NOMO-1 treated with dmso at 0.1 percent for 144 hours (cell line): ENCODE results near the gene SLC17A5.
"Not testable (repeated sequence)": the region's sequence is repeated elsewhere in the genome, so short reads cannot be mapped to it uniquely, and the experiment has no call there.

ENCODE experiments used
- DNase-seq: peaks from one replicate; lab custom pipeline; 2025; ENCODE audit not compliant: unreplicated experiment; lab: John Stamatoyannopoulos, UW

The SLC17A5 gene

DNA sequence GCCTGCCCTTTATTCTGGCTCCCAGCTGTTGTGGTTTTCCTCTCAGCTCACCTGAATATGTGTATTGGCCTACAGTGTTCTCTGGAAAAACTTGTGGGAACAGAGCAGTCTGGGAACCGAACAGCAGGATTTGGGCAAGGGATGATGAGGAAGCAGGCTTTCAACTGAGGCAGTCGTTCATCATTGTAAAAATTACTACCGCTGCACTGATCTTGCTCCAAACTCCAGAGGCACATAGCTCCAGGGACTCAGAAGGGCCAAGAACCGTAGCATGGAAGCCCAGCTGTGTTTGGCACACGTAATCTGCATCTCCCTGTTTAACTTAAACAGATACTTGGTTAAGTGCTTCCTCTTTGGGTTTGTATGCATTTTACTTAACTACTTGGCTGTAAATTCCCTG lies 84.7 kb downstream of the SLC17A5 start:
- no peak for DNase-seq

GRCh38 chr6:73566954-73567591 lies 86.7 kb downstream of the SLC17A5 start:
- peak; percentile 84 for DNase-seq

- not testable (repeated sequence) for DNase-seq
Measured at GRCh38 chr6:73566486-73566871, 87.3 kb downstream of the SLC17A5 start.

- DNase-seq: no peak
Measured at GRCh38 chr6:73565767-73566485, 87.9 kb downstream of the SLC17A5 start.

DNA sequence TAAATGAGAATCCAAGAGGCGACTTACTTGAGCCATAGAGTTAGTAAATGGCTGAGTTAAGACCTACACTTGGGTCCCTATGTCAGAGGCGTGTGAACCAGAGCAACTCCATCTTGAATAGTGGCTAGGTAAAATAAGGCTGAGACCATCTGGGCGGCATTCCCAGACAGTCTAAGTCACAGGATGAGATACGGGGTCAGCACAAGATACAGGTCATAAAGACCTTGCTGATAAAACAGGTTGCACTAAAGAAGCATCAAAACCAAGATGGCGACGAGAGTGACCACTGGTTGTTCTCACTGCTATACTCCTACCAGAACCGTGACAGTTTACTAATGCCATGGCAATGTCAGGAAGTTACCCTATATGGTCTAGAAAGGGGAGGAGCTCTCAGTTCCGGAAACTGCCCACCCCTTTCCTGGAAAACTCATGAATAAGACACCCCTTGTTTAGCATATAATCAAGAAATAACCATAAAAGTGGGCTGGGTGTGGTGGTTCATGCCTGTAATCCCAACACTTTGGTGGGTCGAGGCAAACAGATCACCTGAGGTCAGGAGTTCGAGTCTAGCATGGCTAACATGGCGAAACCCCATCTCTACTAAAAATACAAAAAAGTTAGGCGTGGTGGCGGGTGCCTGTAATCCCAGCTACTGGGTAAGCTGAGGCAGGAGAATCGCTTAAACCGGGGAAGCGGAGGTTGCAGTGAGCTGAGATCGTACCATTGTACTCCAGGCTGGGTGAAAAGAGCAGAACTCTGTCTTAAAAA lies 89.0 kb downstream of the SLC17A5 start:
- DNase-seq: no peak

DNA sequence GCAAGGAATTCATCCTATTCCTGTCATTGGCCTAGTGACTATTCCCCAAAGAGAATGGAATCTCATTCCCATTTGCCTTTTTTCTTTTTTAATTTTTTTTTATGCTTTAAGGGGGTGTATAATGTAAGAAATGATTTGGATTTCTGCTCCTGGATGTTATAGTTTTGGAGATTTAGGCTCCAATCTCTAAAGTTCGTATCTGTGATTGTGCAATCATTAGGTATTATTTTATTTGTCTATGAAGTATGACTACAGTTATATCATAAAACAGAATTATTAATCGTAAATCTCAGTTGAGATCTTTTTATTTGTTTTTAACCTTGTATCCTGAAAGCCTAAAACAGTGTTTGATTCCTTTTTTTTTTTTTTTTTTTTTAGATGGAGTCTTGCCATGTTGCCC lies 91.2 kb downstream of the SLC17A5 start:
- no peak for DNase-seq

DNA sequence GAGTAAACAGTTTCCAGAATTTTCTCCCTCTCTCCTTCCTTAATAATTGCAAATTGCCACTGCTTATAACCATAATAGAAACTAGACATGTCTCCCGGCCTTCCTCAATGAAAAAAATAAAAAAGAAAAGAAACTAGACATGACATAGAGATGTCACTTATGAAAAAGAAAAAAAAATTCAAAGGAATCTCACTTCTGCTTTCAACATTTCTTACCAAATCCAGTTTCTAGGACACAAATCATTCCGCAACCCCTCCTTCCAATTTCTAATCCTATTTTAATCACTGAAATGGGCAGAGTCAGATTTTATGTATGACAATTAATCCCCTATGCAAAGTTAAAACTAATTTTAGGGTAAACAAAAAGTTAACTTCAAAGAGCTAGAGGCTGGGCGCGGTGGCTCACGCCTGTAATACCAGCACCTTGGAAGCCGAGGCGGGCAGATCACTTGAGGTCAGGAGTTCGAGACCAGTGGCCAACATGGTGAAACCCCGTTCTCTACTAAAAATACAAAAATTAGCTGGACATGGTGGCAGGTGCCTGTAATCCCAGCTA lies 92.9 kb downstream of the SLC17A5 start:
- DNase-seq: no peak

DNA sequence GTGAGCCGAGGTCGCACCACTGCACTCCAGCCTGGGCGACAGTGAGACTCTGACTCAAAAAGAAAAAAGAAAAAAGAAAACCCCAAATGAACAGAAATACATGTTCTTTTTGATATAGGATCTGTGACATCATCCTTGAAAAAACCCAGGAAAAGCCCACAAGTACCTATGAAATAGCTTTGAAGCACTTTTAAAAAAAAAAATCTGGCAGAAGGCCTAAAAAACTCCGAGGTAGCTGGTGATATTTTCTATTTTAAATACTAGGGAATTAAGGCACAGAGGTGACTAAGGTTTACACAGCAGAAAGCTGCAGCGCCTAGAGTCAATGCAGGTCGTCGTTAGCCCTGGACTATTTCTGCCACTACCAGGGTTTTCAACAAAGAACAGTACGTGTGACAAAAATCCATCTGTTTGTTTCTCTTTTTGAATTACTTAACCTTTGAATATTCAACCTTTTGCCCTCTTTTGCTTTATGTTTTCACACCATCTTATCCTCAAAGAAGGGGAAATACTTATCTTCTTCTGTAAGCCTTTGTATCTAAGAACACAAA lies 93.5 kb downstream of the SLC17A5 start:
- DNase-seq: no peak

DNA sequence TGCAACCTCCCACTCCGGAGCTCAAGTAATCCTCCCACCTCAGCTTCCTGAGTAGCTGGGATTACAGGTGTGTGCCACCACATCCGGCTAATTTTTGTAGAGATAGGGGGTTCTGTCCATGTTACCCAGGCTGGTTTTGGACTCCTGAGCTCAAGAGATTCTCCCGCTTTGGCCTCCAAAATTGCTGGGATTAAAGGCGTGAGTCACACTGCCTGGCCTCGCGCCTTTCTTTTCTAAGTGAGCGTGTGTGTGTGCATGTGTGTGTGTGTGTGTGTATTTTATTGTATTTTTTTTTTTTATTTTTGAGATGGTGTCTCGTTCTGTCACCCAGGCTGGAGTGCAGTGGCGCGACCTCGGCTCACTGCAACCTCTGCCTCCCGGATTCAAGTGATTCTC lies 94.4 kb downstream of the SLC17A5 start:
- DNase-seq: not testable (repeated sequence)

- no peak for DNase-seq
Measured at GRCh38 chr6:73558624-73559398, 95.0 kb downstream of the SLC17A5 start.

DNA sequence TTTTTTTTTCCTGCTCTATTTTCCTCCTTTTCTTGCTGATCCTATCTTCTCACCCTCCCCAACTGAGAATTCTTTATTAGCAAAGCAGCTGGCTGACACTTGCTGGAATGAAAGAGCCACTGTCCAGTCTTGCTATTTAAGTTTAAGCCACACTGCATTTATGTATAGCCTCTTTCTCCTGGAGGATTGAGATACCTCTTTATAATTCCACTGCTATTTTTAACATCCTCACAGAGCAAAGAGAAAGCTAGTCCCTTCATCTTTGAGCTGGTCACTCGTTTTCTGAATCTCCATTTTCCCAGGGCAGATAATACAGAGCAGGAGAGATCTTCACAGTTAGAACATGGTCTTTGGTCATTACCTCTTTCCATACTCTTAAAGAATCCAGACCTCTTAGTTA lies 97.0 kb downstream of the SLC17A5 start:
- DNase-seq: no peak

DNA sequence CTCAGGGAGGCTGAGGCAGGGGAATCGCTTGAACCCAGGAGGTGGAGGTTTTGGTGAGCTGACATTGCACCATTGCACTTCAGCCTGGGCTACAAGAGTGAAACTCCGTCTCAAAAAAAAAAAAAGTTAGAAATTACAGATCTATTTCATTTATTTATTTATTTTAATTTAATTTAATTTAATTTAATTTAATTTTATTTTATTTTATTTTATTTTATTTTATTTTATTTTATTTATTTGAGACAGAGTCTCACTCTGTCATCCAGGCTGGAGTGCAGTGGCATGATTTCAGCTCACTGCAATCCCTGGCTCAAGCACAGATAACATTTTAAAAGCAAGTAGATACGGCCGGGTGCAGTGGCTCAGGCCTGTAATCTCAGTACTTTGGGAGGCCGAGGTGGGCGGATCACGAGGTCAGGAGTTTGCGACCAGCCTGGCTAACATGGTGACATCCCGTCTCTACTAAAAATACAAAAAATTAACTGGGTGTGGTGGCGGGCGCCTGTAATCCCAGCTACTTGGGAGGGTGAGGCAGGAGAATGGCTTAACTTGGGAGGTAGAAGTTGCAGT lies 98.3 kb downstream of the SLC17A5 start:
- not testable (repeated sequence) for DNase-seq

GRCh38 chr6:73551115-73551514 lies 102.7 kb downstream of the SLC17A5 start:
- DNase-seq: not testable (repeated sequence)

DNA sequence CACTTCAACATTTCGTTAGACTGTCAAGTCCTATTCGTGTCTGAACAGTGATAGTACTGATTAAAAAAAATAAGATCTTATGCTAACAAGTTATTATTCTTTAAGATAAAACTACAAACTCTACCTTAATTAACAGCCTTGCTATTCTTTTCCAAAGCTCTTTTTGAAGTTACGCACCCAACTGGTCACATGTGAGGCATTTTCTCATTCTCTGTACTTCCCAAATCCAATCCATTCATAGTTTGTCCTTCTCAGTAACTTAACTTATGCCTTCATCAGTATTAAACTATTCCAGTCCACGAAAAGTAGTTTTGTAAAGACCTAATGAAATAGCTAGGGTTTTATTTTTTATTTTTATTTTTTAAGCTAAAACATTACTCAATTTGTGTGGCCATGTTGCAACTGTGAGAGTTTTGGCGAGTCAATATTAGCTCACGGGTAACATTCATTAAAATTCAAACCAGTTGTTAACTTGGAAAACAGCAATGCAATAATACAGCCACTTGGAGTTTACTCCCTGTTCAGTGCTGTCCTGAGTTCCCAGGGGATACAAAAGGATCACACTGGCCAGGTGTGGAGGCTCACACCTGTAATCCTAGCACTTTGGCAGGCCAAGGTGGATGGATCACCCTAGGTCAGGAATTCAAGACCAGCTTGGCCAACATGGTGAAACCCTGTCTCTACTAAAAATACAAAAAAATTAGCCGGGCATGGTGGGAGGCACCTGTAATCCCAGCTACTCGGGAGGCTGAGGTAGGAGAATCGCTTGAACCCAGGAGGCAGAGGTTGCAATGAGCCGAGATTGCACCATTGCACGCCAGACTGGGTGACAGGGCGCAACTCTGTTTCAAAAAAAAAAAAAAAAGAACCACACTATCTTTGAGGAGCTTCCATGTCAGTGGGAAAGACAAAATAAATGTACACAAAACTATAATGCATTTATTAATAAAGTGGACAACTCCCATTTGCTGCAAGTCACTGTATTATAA lies 105.0 kb downstream of the SLC17A5 start:
- DNase-seq: no peak

- DNase-seq: no peak
Measured at GRCh38 chr6:73547036-73547435, 106.8 kb downstream of the SLC17A5 start.
